Measurements from ENCODE around the gene CDCA8.

The CDCA8 gene

GRCh38 chr1:37752583-37753471, 60.5 kb downstream of the CDCA8 start:
- no peak overlapping the region for H3K27ac Mint-ChIP-seq

GRCh38 chr1:37753473-37754321, 61.4 kb downstream of the CDCA8 start:
- Mint-ChIP-seq H3K27me3 (peaks cover 55% of the 10 kb centered on the region), H3K4me3 (peak overlapping the region; percentile 46), H3K9me3 (no peaks in the 10 kb centered on the region), H3K36me3 (ENCODE audit: low read depth) (no peaks in the 10 kb centered on the region), H3K4me1 (ENCODE audit: low read depth) (peaks cover 26% of the 10 kb centered on the region), H3K27ac (no peak overlapping the region)
- DNase-seq = no peak

More at GRCh38 chr1:37752583-37753471, 60.5 kb downstream of the CDCA8 start:
- Mint-ChIP-seq H3K36me3 (ENCODE audit: low read depth) (no peaks in the 10 kb centered on the region), H3K4me1 (ENCODE audit: low read depth) (peaks cover 26% of the 10 kb centered on the region), H3K4me3 (peak overlapping the region; percentile 62), H3K27me3 (peaks cover 59% of the 10 kb centered on the region), H3K9me3 (no peaks in the 10 kb centered on the region)
- DNase-seq = peak; percentile 57

GRCh38 chr1:37755290-37755689, 63.0 kb downstream of the CDCA8 start:
- DNase-seq = no peak
- Mint-ChIP-seq H3K4me3 (no peak overlapping the region), H3K36me3 (ENCODE audit: low read depth) (no peaks in the 10 kb centered on the region), H3K9me3 (no peaks in the 10 kb centered on the region), H3K27me3 (peaks cover 46% of the 10 kb centered on the region), H3K27ac (peak overlapping the region; percentile 51), H3K4me1 (ENCODE audit: low read depth) (peaks cover 26% of the 10 kb centered on the region)

- Mint-ChIP-seq H3K36me3 (ENCODE audit: low read depth) (no peaks in the 10 kb centered on the region), H3K27ac (no peak overlapping the region), H3K27me3 (peaks cover 40% of the 10 kb centered on the region), H3K4me1 (ENCODE audit: low read depth) (peaks cover 26% of the 10 kb centered on the region), H3K9me3 (no peaks in the 10 kb centered on the region), H3K4me3 (no peak overlapping the region)
- DNase-seq = no peak
These were observed 63.7 kb downstream of the CDCA8 start for GRCh38 chr1:37755951-37756560.
